ENCODE measurements around the gene SPATA2.

The SPATA2 gene

DNA sequence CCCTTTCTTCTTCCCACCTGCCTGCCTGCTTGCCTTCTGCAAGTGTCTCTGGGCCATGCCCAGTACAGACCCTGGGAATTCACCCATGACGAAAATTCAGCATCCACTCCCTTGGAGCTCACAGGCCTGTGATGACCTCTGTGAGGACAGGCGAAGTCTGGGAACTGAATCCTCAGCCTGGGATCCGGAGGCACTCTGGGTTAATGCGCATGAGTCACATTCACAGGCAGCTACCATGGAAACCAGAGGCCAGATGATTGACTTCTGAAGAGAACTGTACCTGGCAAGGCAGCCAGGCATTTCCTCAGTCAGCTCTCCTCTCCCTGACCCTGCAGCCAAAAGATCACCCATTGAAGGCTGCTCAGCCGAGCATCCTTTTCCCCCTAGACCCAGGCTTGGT, 61.7 kb downstream of the SPATA2 start:
- no peak for DNase-seq
